T-helper 1 cell treated with Interleukin-12 subunit alpha and Interleukin-12 subunit beta and Interleukin-4 antibody, amounts not matched to agents 30 μg/mL and 1 μg/mL, for 36 hours (primary cell): ENCODE measurements around the gene TMEM179B.

Experiments used
- H3K27ac Mint-ChIP-seq: one replicate; pipeline ENCODE4 v1.8.0; 2021; ENCODE audit warnings: mild to moderate bottlenecking, mixed read lengths
- H3K27me3 Mint-ChIP-seq: one replicate; pipeline ENCODE4 v1.8.0; 2021; ENCODE audit warnings: low read depth, mixed read lengths
- H3K36me3 Mint-ChIP-seq: one replicate; pipeline ENCODE4 v1.8.0; 2021; ENCODE audit warnings: low read depth, mixed read lengths
- H3K4me1 Mint-ChIP-seq: one replicate; pipeline ENCODE4 v1.8.0; 2021; ENCODE audit warnings: low read depth, mixed read lengths
- H3K4me3 Mint-ChIP-seq: one replicate; pipeline ENCODE4 v1.8.0; 2021; ENCODE audit warnings: mild to moderate bottlenecking, moderate library complexity, mixed read lengths
- H3K9me3 Mint-ChIP-seq: one replicate; pipeline ENCODE4 v1.8.0; 2021; ENCODE audit warnings: mixed read lengths

The TMEM179B gene

GRCh38 chr11:62839050-62839945 lies 52.1 kb downstream of the TMEM179B start, which contains the start of gene WDR74:
Gene WDR74 (minus strand): TSS chr11:62839590. CDS start chr11:62839570, 20 bp downstream.
- peaks cover 30% of the 10 kb centered on the region for H3K4me1 Mint-ChIP-seq
- H3K27ac Mint-ChIP-seq: no peak within 1 kb of the TSS
- no peaks in the 10 kb centered on the region for H3K27me3 Mint-ChIP-seq
- H3K4me3 Mint-ChIP-seq: no peak within 1 kb of the TSS
- peaks cover 26% of the 10 kb centered on the region for H3K36me3 Mint-ChIP-seq
- no peaks in the 10 kb centered on the region for H3K9me3 Mint-ChIP-seq
